ENCODE measurements around the gene C5orf58.

- no peak for TF ChIP-seq POLR2AphosphoS5 (IDR thresholded peaks at IDR 0.05; ENCODE audit: low read depth, low read length)
- no peak for TF ChIP-seq POLR2A (IDR thresholded peaks at IDR 0.05; ENCODE audit: low read depth, low read length)
- TF ChIP-seq TAF1 (IDR thresholded peaks at IDR 0.05; ENCODE audit: borderline replicate concordance, low read depth, low read length), result no peak
These were observed 48.0 kb upstream of the C5orf58 start for GRCh38 chr5:170184737-170185136.
